SK-N-SH (cell line): Measurements from ENCODE around the gene CCDC61. TPM values are rescaled to one million over a fixed set of nuclear protein-coding genes. Genes with fewer than 3 reads are reported as not detected.

ENCODE experiments used
- CTCF ChIA-PET: fragments of 300-600, 350-600 bp; formaldehyde crosslinking; extraction: SDS; loops from one replicate; lab custom pipeline; 2021; lab: Yijun Ruan, JAX
- POLR2A ChIA-PET: fragments of 350-600 bp; sonication (Branson Sonifier 250); formaldehyde crosslinking; extraction: SDS; loops from one replicate; lab custom pipeline; 2020; ENCODE audit warnings: antibody characterized with exemption, inconsistent platforms; lab: Yijun Ruan, JAX
- DNase-seq: peaks from one replicate; pipeline ENCODE4 v3.0.0; 2012
- H2AFZ ChIP-seq: fragments of 200-600 bp; sonication (generic); 2 replicates; pipeline ENCODE4 v1.8.1; 2016; ENCODE audit warnings: antibody characterized with exemption, mild to moderate bottlenecking, low read depth
- H3F3A ChIP-seq: fragments of 200-600 bp; sonication (generic); replicated peaks from 2 replicates; pipeline ENCODE3; 2016; ENCODE audit warnings: antibody characterized with exemption, mild to moderate bottlenecking; ENCODE audit not compliant: insufficient read depth
- H3K27ac ChIP-seq, 2 experiments: fragments of 200-500 bp in 1 of 2; fragments of 200-600 bp in 1 of 2; sonication (Bioruptor generic) in 1 of 2; sonication (generic), shearing (Covaris generic) in 1 of 2; 2 replicates each; pipeline versions ENCODE4 v1.5.1 to v1.6.1; 2014 to 2016; ENCODE audit warnings: low read depth in 2 of 2, inconsistent platforms in 1 of 2, low read length in 1 of 2, mild to moderate bottlenecking in 1 of 2, mixed read lengths in 1 of 2
- H3K27me3 ChIP-seq: fragments of 200-600 bp; sonication (generic), shearing (Covaris generic); 2 replicates; pipeline ENCODE4 v1.6.1; 2016; ENCODE audit warnings: mixed run types; ENCODE audit not compliant: insufficient read depth
- H3K36me3 ChIP-seq, 2 experiments: fragments of 200-500 bp in 1 of 2; fragments of 200-600 bp in 1 of 2; sonication (Bioruptor generic) in 1 of 2; sonication (generic) in 1 of 2; replicated peaks in 1 of 2; 2 replicates each; pipeline versions ENCODE3 to v1.5.1; 2014 to 2016; ENCODE audit warnings: low read length in 1 of 2, mild to moderate bottlenecking in 1 of 2; ENCODE audit not compliant: insufficient read depth in 2 of 2, control insufficient read depth in 1 of 2
- H3K4me1 ChIP-seq, 2 experiments: fragments of 200-500 bp in 1 of 2; fragments of 200-600 bp in 1 of 2; sonication (Bioruptor generic) in 1 of 2; sonication (generic), shearing (Covaris generic) in 1 of 2; 2 replicates each; pipeline versions ENCODE4 v1.5.1 to v1.6.1; 2014 to 2016; ENCODE audit warnings: low read depth in 1 of 2, low read length in 1 of 2, mixed run types in 1 of 2; ENCODE audit not compliant: insufficient read depth in 2 of 2, control insufficient read depth in 1 of 2
- H3K4me2 ChIP-seq: fragments of 200-600 bp; sonication (generic), shearing (Covaris generic); 2 replicates; pipeline ENCODE4 v1.6.1; 2017; ENCODE audit warnings: mixed run types
- H3K4me3 ChIP-seq, 2 experiments: fragments of 200-500 bp in 1 of 2; fragments of 200-600 bp in 1 of 2; sonication (Bioruptor generic) in 1 of 2; sonication (generic), shearing (Covaris generic) in 1 of 2; 2 replicates each; pipeline versions ENCODE4 v1.5.1 to v1.8.1; 2014 to 2016; ENCODE audit warnings: low read depth in 2 of 2, inconsistent platforms in 1 of 2, low read length in 1 of 2, mild to moderate bottlenecking in 1 of 2, mixed read lengths in 1 of 2, moderate library complexity in 1 of 2
- H3K79me2 ChIP-seq: fragments of 200-600 bp; sonication (generic); 2 replicates; pipeline ENCODE4 v1.8.1; 2017; ENCODE audit warnings: mild to moderate bottlenecking; ENCODE audit not compliant: insufficient read depth
- H3K9ac ChIP-seq: fragments of 200-600 bp; sonication (generic); 2 replicates; pipeline ENCODE4 v1.6.1; 2017; ENCODE audit warnings: mixed run types
- H3K9me2 ChIP-seq: fragments of 200-600 bp; sonication (generic); 2 replicates; pipeline ENCODE4 v1.6.1; 2017; ENCODE audit warnings: mixed run types
- H3K9me3 ChIP-seq: fragments of 200-600 bp; sonication (generic); 2 replicates; pipeline ENCODE4 v1.6.1; 2017; ENCODE audit warnings: mixed run types, mild to moderate bottlenecking, moderate library complexity
- H4K20me1 ChIP-seq: fragments of 200-600 bp; sonication (generic); 2 replicates; pipeline ENCODE4 v1.6.1; 2017; ENCODE audit warnings: mild to moderate bottlenecking, mixed run types; ENCODE audit not compliant: insufficient read depth
- CTCF ChIP-seq: fragments of 200-600 bp; sonication (generic); IDR thresholded peaks from 2 replicates; pipeline ENCODE4 v1.6.1; 2017; ENCODE audit warnings: antibody characterized with exemption, mild to moderate bottlenecking, moderate library complexity
- ELF1 ChIP-seq: IDR thresholded peaks from 2 replicates; pipeline ENCODE4 v1.4.0; 2012
- FOSL2 ChIP-seq: IDR thresholded peaks from 2 replicates; pipeline ENCODE4 v1.4.0; 2012; ENCODE audit warnings: low read depth, mild to moderate bottlenecking, moderate library complexity, borderline replicate concordance
- FOXJ3 ChIP-seq: sonication (generic); formaldehyde crosslinking; IDR thresholded peaks from 2 replicates; pipeline ENCODE4 v1.5.1; 2020; ENCODE audit warnings: mild to moderate bottlenecking, missing genetic modification reagents
- GATA2 ChIP-seq: sonication (generic); formaldehyde crosslinking; IDR thresholded peaks from 2 replicates; pipeline ENCODE4 v1.5.0; 2020; ENCODE audit warnings: mild to moderate bottlenecking, missing genetic modification reagents
- JUND ChIP-seq: IDR thresholded peaks from 2 replicates; pipeline ENCODE4 v1.4.0; 2012
- MXI1 ChIP-seq: IDR thresholded peaks from 2 replicates; pipeline ENCODE4 v1.6.1; 2012; ENCODE audit warnings: mild to moderate bottlenecking, low read depth, low read length, improper control_type of control experiment
- NFIC ChIP-seq: IDR thresholded peaks from 2 replicates; pipeline ENCODE4 v1.4.0; 2012; ENCODE audit warnings: borderline replicate concordance
- NRF1 ChIP-seq: IDR thresholded peaks from 2 replicates; pipeline ENCODE4 v1.6.1; 2012; ENCODE audit warnings: low read depth, mild to moderate bottlenecking, low read length
- POLR2AphosphoS5 ChIP-seq: IDR thresholded peaks from 2 replicates; pipeline ENCODE4 v1.6.1; 2012; ENCODE audit warnings: low read depth, low read length
- RAD21 ChIP-seq: IDR thresholded peaks from 2 replicates; pipeline ENCODE4 v1.6.1; 2012; ENCODE audit warnings: mild to moderate bottlenecking, low read length
- RCOR1 ChIP-seq: fragments of 150-350 bp; IDR thresholded peaks from 2 replicates; pipeline ENCODE4 v1.6.1; 2017; ENCODE audit warnings: antibody characterized with exemption, low read length
- REST ChIP-seq: IDR thresholded peaks from 2 replicates; pipeline ENCODE4 v1.6.1; 2012; ENCODE audit warnings: mild to moderate bottlenecking, low read depth, low read length, moderate library complexity
- RFX5 ChIP-seq: IDR thresholded peaks from 2 replicates; pipeline ENCODE4 v1.6.1; 2012; ENCODE audit warnings: mild to moderate bottlenecking, improper control_type of control experiment, low read length
- SIN3A ChIP-seq: IDR thresholded peaks from 2 replicates; pipeline ENCODE4 v1.6.1; 2012; ENCODE audit warnings: low read depth, mild to moderate bottlenecking, low read length, moderate library complexity, borderline replicate concordance
- SMC3 ChIP-seq: IDR thresholded peaks from 2 replicates; pipeline ENCODE4 v1.6.1; 2012; ENCODE audit warnings: low read depth, low read length, improper control_type of control experiment
- TAF1 ChIP-seq: IDR thresholded peaks from 2 replicates; pipeline ENCODE4 v1.6.1; 2012; ENCODE audit warnings: low read depth, mild to moderate bottlenecking, low read length, moderate library complexity, borderline replicate concordance
- TCF12 ChIP-seq: IDR thresholded peaks from 2 replicates; pipeline ENCODE4 v1.4.0; 2012
- YY1 ChIP-seq: IDR thresholded peaks from 2 replicates; pipeline ENCODE4 v1.4.0; 2012; ENCODE audit warnings: low read depth, mild to moderate bottlenecking
- WGBS: methylation state at CpG from one replicate; pipeline ENCODE4 v1.1.6; 2017; ENCODE audit warnings: low lambda C conversion rate; 5-methylcytosine and 5-hydroxymethylcytosine counted together
- polyA plus RNA-seq, 3 experiments: library from polyadenylated mRNA; depleted of rRNA; stranded (reverse); fragments of >200 nt; gene quantifications; 2 replicates each; pipeline ENCODE4 v1.2.3, GENCODE V29; 2012
- TF ChIP-seq, protein P1 (sequence below): IDR thresholded peaks from 2 replicates; pipeline ENCODE4 v1.4.0; 2012; ENCODE audit warnings: low read depth, borderline replicate concordance

CCDC61 gene
- polyA plus RNA-seq, 1 of the 3 experiments (the other 2 are of a cell fraction): 6.8 TPM

GRCh38 chr19:46036744-46037128 lies 41.5 kb downstream of the CCDC61 start:
- Histone ChIP-seq H3K4me3 (no peak overlapping the region), H2AFZ (no peak overlapping the region), H3K27ac (no peak overlapping the region), H3F3A (no peaks in the 10 kb centered on the region), H3K9me2 (no peaks in the 10 kb centered on the region), H3K4me2 (no peak overlapping the region), H3K36me3 (no peaks in the 10 kb centered on the region), H3K9ac (no peak overlapping the region), H3K9me3 (no peaks in the 10 kb centered on the region)
- 7% methylated on average over 2 of the region's 3 CpGs for WGBS
- no peak for DNase-seq
- TF ChIP-seq RAD21 (no peak), CTCF (no peak), FOSL2 (no peak), REST (no peak), SIN3A (no peak), TAF1 (no peak), FOXJ3 (CRISPR knock-in tag) (no peak)
- TF ChIP-seq, protein P1, sequence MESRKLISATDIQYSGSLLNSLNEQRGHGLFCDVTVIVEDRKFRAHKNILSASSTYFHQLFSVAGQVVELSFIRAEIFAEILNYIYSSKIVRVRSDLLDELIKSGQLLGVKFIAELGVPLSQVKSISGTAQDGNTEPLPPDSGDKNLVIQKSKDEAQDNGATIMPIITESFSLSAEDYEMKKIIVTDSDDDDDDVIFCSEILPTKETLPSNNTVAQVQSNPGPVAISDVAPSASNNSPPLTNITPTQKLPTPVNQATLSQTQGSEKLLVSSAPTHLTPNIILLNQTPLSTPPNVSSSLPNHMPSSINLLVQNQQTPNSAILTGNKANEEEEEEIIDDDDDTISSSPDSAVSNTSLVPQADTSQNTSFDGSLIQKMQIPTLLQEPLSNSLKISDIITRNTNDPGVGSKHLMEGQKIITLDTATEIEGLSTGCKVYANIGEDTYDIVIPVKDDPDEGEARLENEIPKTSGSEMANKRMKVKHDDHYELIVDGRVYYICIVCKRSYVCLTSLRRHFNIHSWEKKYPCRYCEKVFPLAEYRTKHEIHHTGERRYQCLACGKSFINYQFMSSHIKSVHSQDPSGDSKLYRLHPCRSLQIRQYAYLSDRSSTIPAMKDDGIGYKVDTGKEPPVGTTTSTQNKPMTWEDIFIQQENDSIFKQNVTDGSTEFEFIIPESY: no peak
- TF ChIP-seq, all 33 proteins: peak for 0
- ChIA-PET CTCF (interaction anchor here (0.6 to 1.6 kb wide), 6 partner anchors 8 to 152 kb away, joined by 3 to 5 read pairs (median 4); no protein-coding TSS in a partner anchor), POLR2A (no interaction called here)
- Histone ChIP-seq H3K27me3 (peaks cover 50% of the 10 kb centered on the region; the same call in 1 of the 2 replicates), H3K79me2 (no peaks in the 10 kb centered on the region), H3K4me1 (no peaks in the 10 kb centered on the region; a peak in 1 of 4 replicates), H4K20me1 (no peaks in the 10 kb centered on the region)

GRCh38 chr19:46040125-46040524 lies 44.9 kb downstream of the CCDC61 start:
- Histone ChIP-seq H3K4me2 (no peak overlapping the region), H3K9me2 (no peaks in the 10 kb centered on the region), H3K27me3 (peaks cover 66% of the 10 kb centered on the region; the same call in 1 of the 2 replicates), H3K79me2 (no peaks in the 10 kb centered on the region), H3K36me3 (no peaks in the 10 kb centered on the region), H4K20me1 (no peaks in the 10 kb centered on the region), H3K27ac (no peak overlapping the region), H3K9ac (no peak overlapping the region), H2AFZ (no peak overlapping the region), H3F3A (no peaks in the 10 kb centered on the region), H3K4me1 (no peaks in the 10 kb centered on the region; a peak in 1 of 4 replicates), H3K4me3 (no peak overlapping the region), H3K9me3 (no peaks in the 10 kb centered on the region)
- TF ChIP-seq MXI1 (no peak), RAD21 (no peak), NFIC (no peak), RCOR1 (no peak), RFX5 (no peak), SMC3 (no peak), GATA2 (no peak), POLR2AphosphoS5 (no peak), JUND (no peak), FOXJ3 (CRISPR knock-in tag) (no peak), TAF1 (no peak), TCF12 (no peak), ELF1 (no peak), NRF1 (no peak), YY1 (no peak)
- no peak for DNase-seq
- WGBS: 21% methylated on average over 2 of the region's 6 CpGs
- CTCF ChIA-PET: interaction anchor here (1.5 to 2.1 kb wide), 5 partner anchors 11 to 225 kb away, joined by 4 to 27 read pairs (median 8); no protein-coding TSS in a partner anchor
- POLR2A ChIA-PET: no interaction called here
